Trophoblast cell (in vitro differentiated cells and primary cell): ENCODE data around the gene NLGN2.

Experiments
- DNase-seq, 2 donors: peaks; one replicate each; pipeline ENCODE4 v3.0.0-alpha.2; 2016
- H2AFZ ChIP-seq: 2 replicates; pipeline ENCODE4 v1.6.1; 2013; ENCODE audit warnings: low read length, moderate library complexity, mild to moderate bottlenecking; ENCODE audit not compliant: insufficient read depth, poor library complexity
- H2AK5ac ChIP-seq: 2 replicates; pipeline ENCODE4 v1.6.1; 2013; ENCODE audit warnings: mild to moderate bottlenecking, low read length
- H2BK120ac ChIP-seq: 2 replicates; pipeline ENCODE4 v1.6.1; 2013; ENCODE audit warnings: low read length, mild to moderate bottlenecking, moderate library complexity; ENCODE audit not compliant: insufficient read depth, poor library complexity
- H2BK12ac ChIP-seq: 2 replicates; pipeline ENCODE4 v1.6.1; 2013; ENCODE audit warnings: mild to moderate bottlenecking, low read length, moderate library complexity
- H2BK5ac ChIP-seq: 2 replicates; pipeline ENCODE4 v1.6.1; 2013; ENCODE audit warnings: low read length, low read depth, moderate library complexity, mild to moderate bottlenecking; ENCODE audit not compliant: poor library complexity
- H3K14ac ChIP-seq: 2 replicates; pipeline ENCODE4 v1.6.1; 2013; ENCODE audit warnings: mild to moderate bottlenecking, low read length
- H3K18ac ChIP-seq: 2 replicates; pipeline ENCODE4 v1.6.1; 2013; ENCODE audit warnings: mild to moderate bottlenecking, low read length
- H3K23ac ChIP-seq: 2 replicates; pipeline ENCODE4 v1.6.1; 2013; ENCODE audit warnings: low read length
- H3K27ac ChIP-seq: 2 replicates; pipeline ENCODE4 v1.5.1; 2013; ENCODE audit warnings: low read depth, mild to moderate bottlenecking, inconsistent platforms, low read length, moderate library complexity
- H3K27me3 ChIP-seq: 2 replicates; pipeline ENCODE4 v1.6.1; 2013; ENCODE audit warnings: inconsistent platforms, mild to moderate bottlenecking, low read length, moderate library complexity; ENCODE audit not compliant: insufficient read depth
- H3K36me3 ChIP-seq, 2 experiments: 1 replicate in 1 of 2; 2 replicates in 1 of 2; pipeline ENCODE4 v1.6.1; 2013; ENCODE audit warnings: low read length in 2 of 2, mild to moderate bottlenecking in 2 of 2, moderate library complexity in 1 of 2; ENCODE audit not compliant: insufficient read depth in 2 of 2, control insufficient read depth in 1 of 2
- H3K4ac ChIP-seq: 2 replicates; pipeline ENCODE4 v1.6.1; 2013; ENCODE audit warnings: low read depth, mild to moderate bottlenecking, low read length, moderate library complexity
- H3K4me1 ChIP-seq, 2 experiments: 1 replicate in 1 of 2; 2 replicates in 1 of 2; pipeline ENCODE4 v1.6.1; 2013; ENCODE audit warnings: low read length in 2 of 2, mild to moderate bottlenecking in 2 of 2, moderate library complexity in 1 of 2; ENCODE audit not compliant: insufficient read depth in 2 of 2, control insufficient read depth in 1 of 2
- H3K4me2 ChIP-seq: 2 replicates; pipeline ENCODE4 v1.6.1; 2013; ENCODE audit warnings: inconsistent platforms, mild to moderate bottlenecking, low read length, moderate library complexity
- H3K4me3 ChIP-seq: 2 replicates; pipeline ENCODE4 v1.5.1; 2013; ENCODE audit warnings: mild to moderate bottlenecking, low read depth, low read length, inconsistent platforms
- H3K79me1 ChIP-seq: one replicate; pipeline ENCODE4 v1.6.1; 2013; ENCODE audit warnings: low read length
- H3K79me2 ChIP-seq: 2 replicates; pipeline ENCODE4 v1.6.1; 2013; ENCODE audit warnings: low read length, mild to moderate bottlenecking; ENCODE audit not compliant: control insufficient read depth, insufficient read depth, poor library complexity
- H3K9ac ChIP-seq: 2 replicates; pipeline ENCODE4 v1.6.1; 2013; ENCODE audit warnings: mild to moderate bottlenecking, low read length
- H3K9me3 ChIP-seq: 2 replicates; pipeline ENCODE4 v1.6.1; 2013; ENCODE audit warnings: low read depth, mild to moderate bottlenecking, control low read depth, inconsistent platforms, low read length; ENCODE audit not compliant: insufficient read depth
- H4K12ac ChIP-seq: 2 replicates; pipeline ENCODE4 v1.6.1; 2013; ENCODE audit warnings: low read depth, mild to moderate bottlenecking, low read length, moderate library complexity
- H4K8ac ChIP-seq: 2 replicates; pipeline ENCODE4 v1.6.1; 2013; ENCODE audit warnings: low read depth, mild to moderate bottlenecking, low read length, moderate library complexity
- H4K91ac ChIP-seq: one replicate; pipeline ENCODE4 v1.6.1; 2013; ENCODE audit warnings: low read depth, mild to moderate bottlenecking, low read length, moderate library complexity
- WGBS: extraction: QIAGEN DNeasy Blood & Tissue Kit; methylation state at CpG from one replicate; pipeline ENCODE4 v1.1.7; 2013; ENCODE audit warnings: missing lambda C conversion rate; ENCODE audit not compliant: insufficient read length, insufficient coverage; ENCODE audit errors: extremely low coverage; 5-methylcytosine and 5-hydroxymethylcytosine counted together

Gene NLGN2

GRCh38 chr17:7396147-7396546, 11.5 kb upstream of the NLGN2 start:
- peaks cover 17% of the 10 kb centered on the region for H3K79me1 ChIP-seq
- no peak overlapping the region for H4K8ac ChIP-seq
- H3K9ac ChIP-seq = no peak overlapping the region
- peaks cover 10 to 13% of the 10 kb centered on the region in 2 experiments for H3K36me3 ChIP-seq
- H3K79me2 ChIP-seq = peaks cover 12% of the 10 kb centered on the region
- H3K4ac ChIP-seq = no peak overlapping the region
- H3K14ac ChIP-seq = no peak overlapping the region
- peak overlapping the region; percentile 7 for H3K4me3 ChIP-seq
- H4K12ac ChIP-seq = no peak overlapping the region
- H3K23ac ChIP-seq = no peak overlapping the region
- no CpG with 5 or more reads among the region's 4 CpGs for WGBS
- H2BK12ac ChIP-seq = no peak overlapping the region
- no peak for DNase-seq
- H4K91ac ChIP-seq = no peak overlapping the region
- no peak overlapping the region for H3K4me2 ChIP-seq
- H3K27ac ChIP-seq = no peak overlapping the region
- H3K4me1 ChIP-seq = peaks cover 14 to 18% of the 10 kb centered on the region in 2 experiments
- peak overlapping the region; percentile 46 for H2AK5ac ChIP-seq
- H2AFZ ChIP-seq = no peak overlapping the region
- H2BK120ac ChIP-seq = no peak overlapping the region
- no peak overlapping the region for H2BK5ac ChIP-seq
- no peaks in the 10 kb centered on the region for H3K27me3 ChIP-seq
- H3K9me3 ChIP-seq = no peaks in the 10 kb centered on the region
- H3K18ac ChIP-seq = no peak overlapping the region

- no peak overlapping the region for H2BK12ac ChIP-seq
These were observed 9.0 kb upstream of the NLGN2 start for GRCh38 chr17:7398612-7399011.

GRCh38 chr17:7403043-7403726, 4.5 kb upstream of the NLGN2 start:
- peak overlapping the region; percentile 75 for H4K91ac ChIP-seq
- no peaks in the 10 kb centered on the region for H3K36me3 ChIP-seq
- H2BK5ac ChIP-seq = peak overlapping the region; percentile 64
- peak overlapping the region; percentile 74 for H4K8ac ChIP-seq
- peaks cover 3% of the 10 kb centered on the region for H3K79me2 ChIP-seq
- H2BK12ac ChIP-seq = peak overlapping the region; percentile 94
- H3K27ac ChIP-seq = peak overlapping the region; percentile 95
- peak overlapping the region; percentile 92 for H3K18ac ChIP-seq
- H3K4me1 ChIP-seq = peaks cover 8 to 14% of the 10 kb centered on the region in 2 experiments
- peaks cover 15% of the 10 kb centered on the region for H3K79me1 ChIP-seq
- peak overlapping the region; percentile 34 for H3K23ac ChIP-seq
- H3K14ac ChIP-seq = peak overlapping the region; percentile 87
- peak overlapping the region; percentile 54 for H3K9ac ChIP-seq
- H2AK5ac ChIP-seq = peak overlapping the region; percentile 3
- peak overlapping the region; percentile 81 for H4K12ac ChIP-seq
- H3K4me2 ChIP-seq = peak overlapping the region; percentile 85
- no peaks in the 10 kb centered on the region for H3K27me3 ChIP-seq
- WGBS = no CpG with 5 or more reads among the region's 16 CpGs
- H3K4ac ChIP-seq = peak overlapping the region; percentile 78
- DNase-seq = no peak
- H3K4me3 ChIP-seq = peak overlapping the region; percentile 68
- peak overlapping the region; percentile 46 for H2BK120ac ChIP-seq
- peak overlapping the region; percentile 39 for H2AFZ ChIP-seq
- H3K9me3 ChIP-seq = no peaks in the 10 kb centered on the region

More at GRCh38 chr17:7398612-7399011, 9.0 kb upstream of the NLGN2 start:
- H2AK5ac ChIP-seq = no peak overlapping the region
- no peak for DNase-seq
- no peaks in the 10 kb centered on the region for H3K36me3 ChIP-seq
- H2AFZ ChIP-seq = no peak overlapping the region
- no peak overlapping the region for H4K8ac ChIP-seq
- H3K9ac ChIP-seq = no peak overlapping the region
- H2BK120ac ChIP-seq = no peak overlapping the region
- H3K4me1 ChIP-seq = peaks cover 13 to 17% of the 10 kb centered on the region in 2 experiments
- H3K4me2 ChIP-seq = no peak overlapping the region
- WGBS = no CpG with 5 or more reads among the region's 2 CpGs
- H4K12ac ChIP-seq = no peak overlapping the region
- peaks cover 19% of the 10 kb centered on the region for H3K79me1 ChIP-seq
- H3K27me3 ChIP-seq = no peaks in the 10 kb centered on the region
- no peak overlapping the region for H3K18ac ChIP-seq
- H4K91ac ChIP-seq = no peak overlapping the region
- no peak overlapping the region for H3K27ac ChIP-seq
- H3K23ac ChIP-seq = no peak overlapping the region
- H3K79me2 ChIP-seq = peaks cover 9% of the 10 kb centered on the region
- no peaks in the 10 kb centered on the region for H3K9me3 ChIP-seq
- no peak overlapping the region for H3K14ac ChIP-seq
- no peak overlapping the region for H3K4ac ChIP-seq
- no peak overlapping the region for H3K4me3 ChIP-seq
- H2BK5ac ChIP-seq = no peak overlapping the region

- Histone ChIP-seq H3K4ac (no peak overlapping the region), H3K4me1 (peaks cover 8 to 14% of the 10 kb centered on the region in 2 experiments), H2BK12ac (no peak overlapping the region), H3K9ac (peak overlapping the region; percentile 93), H4K91ac (peak overlapping the region; percentile 83), H2BK5ac (peak overlapping the region; percentile 96), H2BK120ac (peak overlapping the region; percentile 79), H3K27ac (peak overlapping the region; percentile 95), H2AK5ac (no peak overlapping the region), H3K14ac (peak overlapping the region; percentile 91), H3K9me3 (no peaks in the 10 kb centered on the region), H4K12ac (peak overlapping the region; percentile 87), H3K36me3 (peaks cover 2 to 3% of the 10 kb centered on the region in 2 experiments), H3K18ac (peak overlapping the region; percentile 96), H4K8ac (peak overlapping the region; percentile 94), H3K23ac (no peak overlapping the region), H3K27me3 (no peaks in the 10 kb centered on the region), H3K4me2 (peak overlapping the region; percentile 85), H3K79me1 (peaks cover 15% of the 10 kb centered on the region), H3K4me3 (peak overlapping the region; percentile 83), H3K79me2 (peaks cover 3% of the 10 kb centered on the region), H2AFZ (peak overlapping the region; percentile 17)
- no CpG with 5 or more reads among the region's 13 CpGs for WGBS
- DNase-seq = no peak
These were observed 4.0 kb upstream of the NLGN2 start for GRCh38 chr17:7403727-7403976.
